HG02981 (cell line): Measurements from ENCODE around the gene LSM6.

Experiments
- ATAC-seq: cut with Tn5 transposase; IDR thresholded peaks from one replicate; pipeline ENCODE4 v1.9.1; 2021; ENCODE audit warnings: mild to moderate bottlenecking, moderate library complexity; ENCODE audit not compliant: unreplicated experiment

LSM6 gene

GRCh38 chr4:146183209-146183608 is 7.7 kb downstream of the LSM6 start:
- ATAC-seq, result no peak

DNA sequence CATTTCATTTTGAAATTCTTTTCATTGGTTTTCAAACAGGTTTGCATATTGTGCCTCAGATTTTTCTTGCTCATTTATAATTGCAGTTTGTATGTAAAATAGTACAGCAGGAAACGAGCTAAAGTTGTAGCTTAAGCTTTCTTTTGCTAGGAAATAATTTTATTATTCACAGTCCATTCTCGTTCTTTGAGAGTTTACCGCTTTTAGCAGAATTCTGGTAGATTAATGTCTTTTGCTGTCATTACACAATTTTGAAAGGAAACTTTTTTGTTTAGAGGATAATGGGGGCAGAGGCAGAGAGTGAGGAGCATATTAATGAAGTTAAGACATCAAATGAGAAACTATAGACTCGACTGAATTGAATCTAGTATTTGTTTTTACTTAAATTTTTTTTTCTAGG is 10.5 kb downstream of the LSM6 start:
- no peak for ATAC-seq

DNA sequence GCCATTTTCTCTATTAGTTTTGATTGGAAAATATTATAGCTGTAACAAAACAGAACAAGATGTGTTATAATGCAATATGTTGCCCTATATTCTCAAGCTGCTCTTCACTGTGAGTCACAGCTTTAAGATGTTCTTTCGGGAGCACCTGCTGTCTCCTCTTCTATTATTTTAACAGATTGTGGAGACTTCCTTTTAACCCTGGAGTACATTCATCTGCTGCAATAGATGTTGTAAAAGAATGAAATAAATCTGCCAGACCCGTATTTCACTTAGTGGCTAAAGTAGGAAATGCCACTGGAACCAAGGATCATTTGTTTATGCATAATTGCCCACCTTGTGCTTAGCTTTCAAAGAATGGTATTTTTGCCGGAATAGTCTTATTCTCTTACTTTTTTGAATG is 11.1 kb downstream of the LSM6 start:
- no peak for ATAC-seq

DNA sequence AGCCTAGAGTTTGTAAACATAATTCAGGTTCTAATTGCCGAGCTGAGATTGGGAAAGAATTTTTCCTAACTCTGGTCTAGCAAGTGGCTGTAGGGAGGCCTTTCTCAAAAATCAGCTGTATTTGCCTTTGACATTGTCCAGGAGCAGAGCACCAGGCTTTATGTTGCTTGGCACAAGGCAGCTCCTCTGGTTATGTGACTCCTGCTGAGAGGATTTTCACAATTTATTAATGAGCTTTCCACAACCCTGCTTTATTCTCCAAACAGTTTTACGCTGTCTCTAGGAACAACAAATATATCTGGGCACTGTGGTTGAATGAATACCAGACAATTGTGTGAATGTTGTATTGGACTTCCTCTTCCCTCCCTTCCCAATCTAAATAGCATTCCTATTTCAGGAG is 14.9 kb downstream of the LSM6 start:
- no peak for ATAC-seq

DNA sequence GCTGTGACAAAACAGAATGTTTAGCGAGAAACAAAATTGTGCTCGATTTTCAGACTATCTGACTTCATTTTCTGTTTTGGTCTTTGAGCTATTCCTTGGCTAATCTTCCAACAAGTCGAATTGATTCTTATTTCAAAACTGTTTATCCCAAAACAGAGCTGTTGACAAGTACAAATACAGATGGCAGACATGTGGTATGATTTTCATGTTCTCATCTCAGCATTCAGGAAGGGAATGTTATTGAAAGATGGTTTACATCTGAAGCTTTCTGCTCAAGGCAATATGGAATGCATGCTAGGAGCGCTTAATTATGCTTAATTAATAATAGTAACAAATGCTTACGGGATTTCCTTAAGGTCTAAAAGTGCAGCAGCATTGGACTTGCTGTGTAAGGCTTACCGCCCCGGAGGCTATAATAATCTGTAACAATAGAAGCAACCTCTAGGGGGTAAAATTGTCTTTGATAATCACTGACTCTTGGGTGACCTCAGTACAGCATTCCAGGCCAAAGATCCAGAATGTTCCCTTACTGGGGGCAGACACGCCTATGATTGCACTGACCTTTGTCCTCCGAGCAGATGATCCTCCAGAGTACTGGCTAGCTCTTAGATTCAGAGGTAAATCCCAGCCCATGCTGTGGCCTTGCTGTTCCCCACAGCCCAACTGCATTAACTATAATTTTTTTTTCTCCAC is 16.4 kb downstream of the LSM6 start:
- ATAC-seq, result no peak

DNA sequence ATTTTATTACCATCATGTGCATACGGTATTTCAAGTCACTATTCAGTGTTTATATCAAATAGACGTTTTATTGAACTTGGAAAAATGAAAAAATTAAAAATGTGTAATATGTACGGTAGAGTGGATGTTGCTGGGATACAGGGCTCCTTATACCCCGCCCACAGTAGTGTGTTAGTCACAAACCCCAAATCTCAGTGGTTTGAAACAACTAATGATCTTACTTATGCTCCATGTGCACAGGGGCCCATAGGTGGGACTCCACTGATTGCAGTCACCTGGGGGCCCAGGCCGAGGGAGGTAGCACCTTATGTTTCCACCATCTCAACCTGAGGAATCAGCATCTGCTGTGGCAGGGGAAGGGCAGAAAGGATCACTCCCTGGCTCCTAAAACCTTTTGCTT is 18.1 kb downstream of the LSM6 start:
- ATAC-seq, result no peak

DNA sequence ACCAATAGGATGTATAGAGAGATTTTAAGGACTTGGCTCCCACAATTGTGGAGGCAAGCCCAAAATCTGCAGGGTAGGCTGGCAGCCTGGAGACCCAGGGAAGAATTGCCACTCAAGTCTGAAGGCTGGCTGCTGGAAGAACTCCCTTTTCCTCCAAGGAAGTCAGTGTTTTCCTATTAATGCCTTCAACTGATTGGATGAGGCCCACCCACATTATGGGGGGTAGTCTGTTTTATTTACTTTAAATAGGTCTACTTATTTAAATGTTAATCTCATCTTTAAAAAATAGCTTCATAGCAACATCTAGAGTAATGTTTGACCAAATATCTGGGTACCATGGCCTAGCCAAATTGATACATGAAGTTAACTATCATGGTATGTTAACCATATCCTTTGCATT is 18.7 kb downstream of the LSM6 start:
- no peak for ATAC-seq

GRCh38 chr4:146202665-146203064 is 27.1 kb downstream of the LSM6 start:
- no peak for ATAC-seq

- ATAC-seq, result no peak
Measured at GRCh38 chr4:146207410-146207809, 31.9 kb downstream of the LSM6 start.

DNA sequence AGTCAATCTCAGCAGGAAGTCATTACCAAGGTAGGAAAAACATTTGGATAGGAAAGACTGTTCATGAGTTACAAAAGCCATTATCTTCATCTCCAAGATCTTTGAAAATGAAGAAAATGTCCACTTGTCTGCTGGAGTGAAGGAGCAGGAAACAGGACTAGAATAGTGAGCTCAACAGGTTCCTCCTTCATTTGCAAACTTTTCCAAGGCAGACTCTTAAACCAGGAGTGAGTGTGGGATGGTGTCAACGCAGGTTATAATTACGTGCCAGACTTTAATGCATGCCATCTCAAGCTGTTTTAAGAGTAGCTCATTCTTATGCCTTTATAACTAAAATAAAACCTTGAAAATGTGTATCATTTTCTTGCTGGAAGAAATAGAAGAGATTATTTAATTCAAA is 35.4 kb downstream of the LSM6 start:
- ATAC-seq, result no peak

DNA sequence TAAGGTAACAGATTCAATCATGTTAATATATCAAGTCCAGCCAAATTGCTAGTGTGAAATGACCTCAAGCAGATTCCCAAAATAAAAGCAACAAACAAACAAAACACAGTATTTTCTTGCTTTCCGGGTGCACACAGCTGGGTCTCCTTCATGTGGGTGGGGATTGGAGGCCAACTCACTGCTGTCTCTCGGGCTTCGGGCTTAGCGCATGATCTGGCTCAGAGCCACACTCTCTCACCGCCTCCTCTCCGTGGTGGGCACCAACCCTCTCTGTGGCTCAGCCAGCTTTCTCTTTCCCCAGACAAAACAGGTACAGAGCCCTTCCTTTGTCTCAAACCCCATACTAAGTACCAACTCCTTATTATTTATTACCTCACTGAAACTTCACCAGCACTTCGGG is 35.9 kb downstream of the LSM6 start:
- ATAC-seq, result no peak

- no peak for ATAC-seq
Measured at GRCh38 chr4:146212781-146213180, 37.3 kb downstream of the LSM6 start.

DNA sequence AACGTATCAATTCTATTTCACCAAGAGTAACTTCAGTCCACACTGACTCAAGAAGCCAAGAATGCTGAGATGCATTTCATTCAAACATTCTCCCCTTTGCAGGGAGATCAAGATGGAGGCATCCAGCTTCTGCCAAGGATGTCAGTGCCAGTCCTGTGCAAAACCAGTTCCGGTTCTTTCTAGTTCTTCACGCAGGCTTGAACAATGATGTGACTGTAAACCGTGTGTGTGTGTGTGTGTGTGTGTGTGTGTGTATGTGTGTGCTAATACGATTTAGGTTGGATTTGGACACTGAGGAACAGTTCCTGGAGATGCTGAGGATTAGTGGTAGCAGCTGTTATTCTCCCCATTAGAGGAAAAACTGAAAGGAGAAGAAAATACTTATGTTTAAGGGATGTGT is 38.7 kb downstream of the LSM6 start, which contains the start of gene REELD1:
Gene REELD1, plus strand, starts transcription at position 301 of the 400 bp plus-strand sequence. CDS start 2,415 bp downstream, outside the sequence.
- ATAC-seq, result no peak

GRCh38 chr4:146222313-146222712 is 46.8 kb downstream of the LSM6 start:
- ATAC-seq, result no peak

DNA sequence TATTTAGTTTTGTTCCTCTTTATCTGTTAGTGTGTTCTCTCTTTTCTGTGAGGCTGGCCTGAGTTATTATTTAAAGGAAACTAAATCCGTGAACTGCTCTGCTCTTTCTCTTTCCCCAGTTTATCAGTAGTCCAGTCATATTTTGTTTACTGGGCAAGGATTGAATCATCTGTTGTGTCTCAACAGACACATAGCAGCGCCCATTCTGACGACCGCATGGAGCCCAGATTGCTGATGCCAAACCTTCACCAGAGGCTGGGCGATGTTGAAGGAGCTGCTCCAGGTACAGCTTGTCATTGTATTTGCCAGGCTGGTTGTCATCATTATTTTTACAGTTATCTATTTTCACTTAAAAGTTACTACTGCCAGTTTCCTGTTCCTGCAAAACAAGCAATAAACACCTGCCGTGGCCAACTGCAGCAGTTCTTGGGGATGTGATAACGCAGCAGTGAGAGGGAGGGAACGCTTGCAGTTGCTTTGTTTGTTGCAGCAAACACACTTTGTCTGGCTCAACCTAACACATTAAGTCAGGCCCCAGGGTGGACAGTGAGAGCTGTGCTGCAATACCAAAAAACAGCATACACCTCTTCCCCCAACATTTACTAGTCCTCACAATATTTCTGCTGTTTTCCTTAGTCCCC is 48.9 kb downstream of the LSM6 start:
- no peak for ATAC-seq

GRCh38 chr4:146229406-146229805 is 53.9 kb downstream of the LSM6 start:
- no peak for ATAC-seq

GRCh38 chr4:146232131-146232722 is 56.7 kb downstream of the LSM6 start:
- ATAC-seq, result no peak

DNA sequence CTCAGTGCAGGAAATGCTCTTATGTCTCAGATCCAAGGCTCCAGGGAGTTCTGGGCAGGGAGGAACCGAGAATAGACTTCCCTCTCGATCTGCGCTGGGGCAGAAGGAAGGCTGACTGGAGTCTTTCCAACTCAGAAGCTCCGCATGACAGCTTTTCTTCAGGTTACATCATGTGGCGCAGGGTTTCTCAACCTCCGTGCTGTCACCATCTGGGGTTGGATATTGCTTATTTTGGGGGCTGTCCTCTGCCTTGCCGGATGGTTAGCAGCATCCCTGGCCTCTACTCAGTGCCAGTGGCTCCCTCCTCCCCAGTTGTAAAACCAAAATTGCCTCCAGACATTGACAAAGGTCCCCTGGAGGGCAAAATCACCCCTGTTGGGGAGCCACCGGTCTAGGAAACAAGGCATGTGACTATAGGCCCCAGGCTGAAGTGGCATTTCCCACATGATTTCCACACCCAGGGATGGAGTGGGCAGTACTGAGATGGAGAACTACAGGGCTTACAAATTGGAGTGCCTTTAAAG is 60.2 kb downstream of the LSM6 start:
- no peak for ATAC-seq

DNA sequence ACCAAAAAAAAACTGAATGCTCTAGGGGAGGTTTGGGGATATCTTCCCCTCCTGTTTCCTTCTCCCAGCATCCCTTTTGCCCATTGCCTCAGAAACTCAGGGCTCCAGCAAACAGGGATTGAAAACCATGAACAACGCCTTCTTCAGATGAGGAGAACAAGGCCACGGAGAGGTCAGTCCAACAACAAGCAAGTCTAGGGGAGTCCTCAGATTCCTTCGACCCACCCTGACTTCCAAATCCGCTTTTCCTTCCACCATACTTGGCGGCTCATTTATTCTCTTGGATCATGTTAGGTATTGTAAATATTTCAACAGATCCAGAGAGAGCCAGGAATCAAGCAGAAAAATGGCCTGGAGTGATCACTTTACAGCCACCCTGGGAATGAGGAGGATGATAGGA is 60.7 kb downstream of the LSM6 start:
- ATAC-seq, result no peak

DNA sequence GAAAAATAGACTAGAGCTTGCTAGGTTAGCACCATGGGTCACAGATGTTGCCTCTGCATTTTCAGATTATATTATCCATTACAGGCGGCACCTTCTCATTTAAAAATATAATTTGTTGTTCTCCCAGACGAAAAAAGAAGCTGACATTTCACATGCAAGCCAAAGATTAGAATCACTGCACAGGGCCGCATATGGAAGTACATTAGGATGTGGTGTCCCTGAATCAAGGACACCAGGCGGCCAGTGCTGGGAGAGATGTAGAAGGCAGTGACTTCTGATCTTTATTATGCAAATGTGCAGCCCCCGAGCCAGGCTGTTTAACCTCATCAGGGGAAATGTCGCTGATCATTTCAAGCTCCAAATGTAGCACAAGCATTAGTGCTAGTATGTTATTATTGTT is 61.6 kb downstream of the LSM6 start:
- ATAC-seq, result no peak

GRCh38 chr4:146238107-146238506 is 62.6 kb downstream of the LSM6 start:
- ATAC-seq, result no peak
